Ureter (tissue), 1 donor: ENCODE results near the gene CLIP2. TPM values are rescaled to one million over a fixed set of nuclear protein-coding genes. Genes with fewer than 3 reads are reported as not detected.
A peak's percentile ranks its signal among the peaks of the same experiment; 100 is the strongest.
"Not testable (repeated sequence)": the region's sequence is repeated elsewhere in the genome, so short reads cannot be mapped to it uniquely, and the experiment has no call there.

ENCODE experiments used
- DNase-seq: peaks from one replicate; pipeline ENCODE4 v3.0.0-alpha.2; 2020; ENCODE audit warnings: low spot score
- total RNA-seq: library from RNA; stranded (reverse); gene quantifications from one replicate; pipeline ENCODE4 v1.2.4, GENCODE V29; 2023
- donor health status: DM: yes; HTN: yes; CAD: no.

CLIP2 gene
- total RNA-seq, 1 donor from 2014 or later = 20.0 TPM

GRCh38 chr7:74332373-74333176, 43.4 kb downstream of the CLIP2 start:
- no peak for DNase-seq

- no peak for DNase-seq
Observed at GRCh38 chr7:74334030-74334429, 44.8 kb downstream of the CLIP2 start.

- DNase-seq = no peak
Observed at GRCh38 chr7:74337926-74338325, 48.7 kb downstream of the CLIP2 start.

- DNase-seq = no peak
Observed at GRCh38 chr7:74338366-74339108, 49.3 kb downstream of the CLIP2 start.

- DNase-seq = not testable (repeated sequence)
Observed at GRCh38 chr7:74339648-74340047, 50.4 kb downstream of the CLIP2 start.

GRCh38 chr7:74343281-74344131, 54.3 kb downstream of the CLIP2 start:
- DNase-seq = no peak

GRCh38 chr7:74344132-74344496, 54.9 kb downstream of the CLIP2 start:
- DNase-seq = no peak

GRCh38 chr7:74344786-74345185, 55.6 kb downstream of the CLIP2 start:
- DNase-seq = no peak

GRCh38 chr7:74345970-74346369, 56.8 kb downstream of the CLIP2 start:
- no peak for DNase-seq

GRCh38 chr7:74349621-74350020, 60.4 kb downstream of the CLIP2 start:
- DNase-seq = no peak

- no peak for DNase-seq
Observed at GRCh38 chr7:74350751-74351150, 61.5 kb downstream of the CLIP2 start.

- no peak for DNase-seq
Observed at GRCh38 chr7:74351836-74352235, 62.6 kb downstream of the CLIP2 start.

GRCh38 chr7:74352551-74353138, 63.4 kb downstream of the CLIP2 start:
- DNase-seq = not testable (repeated sequence)

- DNase-seq = no peak
Observed at GRCh38 chr7:74354009-74354408, 64.8 kb downstream of the CLIP2 start.

GRCh38 chr7:74355091-74355490, 65.9 kb downstream of the CLIP2 start:
- no peak for DNase-seq

GRCh38 chr7:74356589-74357315, 67.5 kb downstream of the CLIP2 start:
- DNase-seq = no peak

GRCh38 chr7:74360008-74360407, 70.8 kb downstream of the CLIP2 start:
- DNase-seq = no peak

- DNase-seq = no peak
Observed at GRCh38 chr7:74362266-74362665, 73.1 kb downstream of the CLIP2 start.

- no peak for DNase-seq
Observed at GRCh38 chr7:74364061-74364460, 74.9 kb downstream of the CLIP2 start.

GRCh38 chr7:74365322-74366022, 76.3 kb downstream of the CLIP2 start:
- DNase-seq = peak; percentile 58
